ENCODE results near the gene MTHFSD.

The MTHFSD gene

DNA sequence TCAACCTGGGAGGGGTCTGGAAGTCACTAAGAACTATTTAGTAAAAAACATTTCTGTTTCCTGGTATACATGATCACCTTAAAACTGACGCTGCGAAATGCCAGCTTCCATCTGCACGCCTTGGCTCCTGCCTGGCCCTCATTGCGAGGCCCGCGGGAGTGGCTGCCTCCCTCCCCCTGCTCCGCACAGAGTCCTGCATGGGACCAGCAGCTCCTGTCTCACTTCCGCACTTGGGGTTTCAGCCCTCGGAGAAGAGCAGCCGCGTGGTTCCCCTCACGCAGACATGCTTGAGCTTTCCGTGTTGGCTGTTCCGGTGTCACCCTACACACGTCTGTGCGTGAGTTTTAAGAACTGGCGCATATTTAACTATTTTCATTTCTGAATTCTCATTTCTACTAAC is 18.4 kb downstream of the MTHFSD start:
- Mint-ChIP-seq H3K36me3 (ENCODE audit: low read depth) (peaks cover 12% of the 10 kb centered on the region), H3K9me3 (no peaks in the 10 kb centered on the region), H3K27ac (no peak overlapping the region), H3K4me1 (no peaks in the 10 kb centered on the region), H3K4me3 (no peak overlapping the region), H3K27me3 (ENCODE audit: low read depth) (peaks cover 80% of the 10 kb centered on the region)
- TF ChIP-seq, protein P1, sequence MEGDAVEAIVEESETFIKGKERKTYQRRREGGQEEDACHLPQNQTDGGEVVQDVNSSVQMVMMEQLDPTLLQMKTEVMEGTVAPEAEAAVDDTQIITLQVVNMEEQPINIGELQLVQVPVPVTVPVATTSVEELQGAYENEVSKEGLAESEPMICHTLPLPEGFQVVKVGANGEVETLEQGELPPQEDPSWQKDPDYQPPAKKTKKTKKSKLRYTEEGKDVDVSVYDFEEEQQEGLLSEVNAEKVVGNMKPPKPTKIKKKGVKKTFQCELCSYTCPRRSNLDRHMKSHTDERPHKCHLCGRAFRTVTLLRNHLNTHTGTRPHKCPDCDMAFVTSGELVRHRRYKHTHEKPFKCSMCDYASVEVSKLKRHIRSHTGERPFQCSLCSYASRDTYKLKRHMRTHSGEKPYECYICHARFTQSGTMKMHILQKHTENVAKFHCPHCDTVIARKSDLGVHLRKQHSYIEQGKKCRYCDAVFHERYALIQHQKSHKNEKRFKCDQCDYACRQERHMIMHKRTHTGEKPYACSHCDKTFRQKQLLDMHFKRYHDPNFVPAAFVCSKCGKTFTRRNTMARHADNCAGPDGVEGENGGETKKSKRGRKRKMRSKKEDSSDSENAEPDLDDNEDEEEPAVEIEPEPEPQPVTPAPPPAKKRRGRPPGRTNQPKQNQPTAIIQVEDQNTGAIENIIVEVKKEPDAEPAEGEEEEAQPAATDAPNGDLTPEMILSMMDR (IDR thresholded peaks at IDR 0.05; ENCODE audit: unreplicated experiment in 3 of 3): no peak

DNA sequence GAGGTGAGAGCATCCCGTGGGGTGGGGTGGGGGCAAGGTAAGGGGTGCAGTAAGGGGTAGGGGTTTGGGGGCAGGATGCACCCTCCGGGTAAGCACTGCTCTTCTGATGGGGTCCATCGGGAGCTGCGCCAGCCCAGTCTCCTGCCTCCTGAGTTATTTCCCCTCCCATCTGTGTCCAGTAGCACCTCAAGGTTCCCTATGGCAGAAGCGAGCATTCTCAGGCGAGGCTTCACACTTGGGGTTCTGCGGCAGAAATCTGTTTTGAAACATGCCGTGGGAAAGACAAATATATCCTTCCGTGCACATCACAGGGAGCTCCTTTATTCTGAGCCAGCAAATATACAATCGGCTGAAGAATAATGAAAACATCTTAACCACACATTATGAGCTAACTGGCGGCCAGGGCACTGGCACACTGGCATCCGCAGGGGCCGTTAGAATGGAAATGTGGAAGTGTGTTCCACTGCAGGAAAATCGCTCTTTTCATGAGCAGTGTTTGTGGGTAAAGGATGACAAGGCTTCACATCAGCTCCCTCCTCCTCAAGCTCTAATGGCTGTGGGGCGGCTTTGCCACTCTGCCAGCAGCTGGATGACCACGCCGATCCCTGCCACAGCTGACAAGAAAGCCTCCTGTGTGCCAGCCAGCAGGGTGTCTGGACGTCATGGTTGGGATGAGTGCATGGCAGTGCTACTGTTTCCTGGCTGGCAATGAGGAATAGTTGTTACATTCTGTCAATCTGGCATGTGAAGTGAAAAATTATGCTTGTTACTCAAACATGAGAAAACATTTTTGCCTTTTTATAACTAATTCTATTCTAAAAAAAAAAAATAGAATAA is 20.0 kb downstream of the MTHFSD start:
- no peak overlapping the region for H3K27ac Mint-ChIP-seq
- peaks cover 12% of the 10 kb centered on the region for H3K36me3 Mint-ChIP-seq (ENCODE audit: low read depth)
- H3K4me1 Mint-ChIP-seq: peaks cover 4% of the 10 kb centered on the region
- TF ChIP-seq, protein P1 (IDR thresholded peaks at IDR 0.05; ENCODE audit: unreplicated experiment in 3 of 3): no peak
- peaks cover 83% of the 10 kb centered on the region for H3K27me3 Mint-ChIP-seq (ENCODE audit: low read depth)
- no peak overlapping the region for H3K4me3 Mint-ChIP-seq
- H3K9me3 Mint-ChIP-seq: no peaks in the 10 kb centered on the region

DNA sequence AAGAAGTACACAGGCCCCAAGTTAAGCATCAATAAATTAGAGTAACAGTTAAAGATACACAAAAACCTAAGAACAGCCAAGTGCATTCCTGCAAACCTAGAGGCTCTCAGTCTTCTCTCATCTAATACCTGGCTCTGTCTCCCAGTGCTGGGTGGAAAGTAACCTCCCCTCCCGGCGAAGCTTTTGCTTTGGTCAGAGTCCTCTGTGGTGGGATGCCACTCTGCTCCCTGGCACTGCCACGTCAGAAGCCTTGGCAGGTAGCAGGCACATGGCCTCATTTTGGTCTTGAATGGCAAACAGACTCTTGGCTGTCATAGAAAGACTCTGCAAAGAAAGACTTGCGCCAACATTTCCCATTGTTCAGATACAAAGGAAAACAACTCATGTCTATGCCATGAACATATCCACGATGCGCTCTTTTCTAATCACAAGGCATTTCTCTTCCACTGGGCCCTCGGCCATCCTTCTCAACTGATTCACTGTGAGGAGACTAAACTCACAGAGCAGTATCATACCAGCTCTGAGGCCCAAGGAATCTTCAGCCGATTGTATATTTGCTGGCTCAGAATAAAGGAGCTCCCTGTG is 21.2 kb downstream of the MTHFSD start:
- H3K36me3 Mint-ChIP-seq (ENCODE audit: low read depth): peaks cover 8% of the 10 kb centered on the region
- H3K9me3 Mint-ChIP-seq: no peaks in the 10 kb centered on the region
- H3K27me3 Mint-ChIP-seq (ENCODE audit: low read depth): peaks cover 86% of the 10 kb centered on the region
- TF ChIP-seq, protein P1 (IDR thresholded peaks at IDR 0.05; ENCODE audit: unreplicated experiment in 3 of 3): no peak
- peaks cover 4% of the 10 kb centered on the region for H3K4me1 Mint-ChIP-seq
- no peak overlapping the region for H3K4me3 Mint-ChIP-seq
- H3K27ac Mint-ChIP-seq: no peak overlapping the region

DNA sequence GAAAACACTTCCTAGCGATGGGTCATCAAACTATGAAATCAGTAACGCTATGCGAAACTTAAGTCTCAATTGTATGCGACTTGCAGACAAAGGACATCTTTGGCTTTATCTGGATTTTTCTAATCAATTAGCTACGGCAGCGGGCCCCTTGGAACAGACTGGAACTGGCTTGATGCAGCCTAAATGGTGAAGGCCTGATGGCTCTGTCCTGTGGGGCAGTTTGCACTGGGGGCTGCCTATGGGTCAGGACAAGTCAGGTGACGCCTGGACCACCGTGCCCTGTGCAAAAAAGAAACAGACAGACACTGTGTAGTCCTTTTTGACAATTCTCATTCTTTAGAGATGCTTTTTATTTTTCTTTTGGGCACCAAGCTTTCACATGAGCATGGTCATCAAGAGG is 22.0 kb downstream of the MTHFSD start:
- Mint-ChIP-seq H3K27ac (no peak overlapping the region), H3K36me3 (ENCODE audit: low read depth) (peaks cover 3% of the 10 kb centered on the region), H3K9me3 (no peaks in the 10 kb centered on the region), H3K27me3 (ENCODE audit: low read depth) (peaks cover 86% of the 10 kb centered on the region), H3K4me3 (no peak overlapping the region), H3K4me1 (peaks cover 4% of the 10 kb centered on the region)
- TF ChIP-seq, protein P1 (IDR thresholded peaks at IDR 0.05; ENCODE audit: unreplicated experiment in 3 of 3): no peak

DNA sequence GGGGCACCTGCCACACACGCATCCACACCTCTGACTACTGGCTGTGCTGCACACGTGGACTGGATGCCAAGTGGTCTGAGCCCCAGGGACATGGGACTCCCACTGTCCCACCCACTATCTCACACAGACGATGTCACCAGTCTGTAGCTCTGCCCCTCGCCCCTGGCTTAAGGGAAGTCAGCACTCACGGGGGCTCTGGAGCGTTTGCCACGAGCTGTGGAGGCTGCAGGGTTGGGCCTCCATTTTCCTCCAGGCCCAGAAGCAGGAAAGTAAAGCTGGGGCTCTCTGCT is 22.6 kb downstream of the MTHFSD start:
- TF ChIP-seq, protein P1 (IDR thresholded peaks at IDR 0.05; ENCODE audit: unreplicated experiment in 3 of 3): no peak
- Mint-ChIP-seq H3K27ac (no peak overlapping the region), H3K36me3 (ENCODE audit: low read depth) (peaks cover 3% of the 10 kb centered on the region), H3K4me3 (no peak overlapping the region), H3K4me1 (peaks cover 4% of the 10 kb centered on the region), H3K9me3 (no peaks in the 10 kb centered on the region), H3K27me3 (ENCODE audit: low read depth) (peaks cover 86% of the 10 kb centered on the region)

Data from nephron (organoid).